Stimulated activated CD8-positive, alpha-beta memory T cell treated with anti-CD3 and anti-CD28 coated beads, Interleukin-7, amount 100 ng/mL, for 4 hours (primary cell): ENCODE results near the gene HTRA2.

Experiments used
- DNase-seq, 2 donors: peaks; one replicate each; pipeline ENCODE4 v3.0.0-alpha.2; 2020; ENCODE audit warnings: low read depth in 2 of 2

Gene HTRA2

DNA sequence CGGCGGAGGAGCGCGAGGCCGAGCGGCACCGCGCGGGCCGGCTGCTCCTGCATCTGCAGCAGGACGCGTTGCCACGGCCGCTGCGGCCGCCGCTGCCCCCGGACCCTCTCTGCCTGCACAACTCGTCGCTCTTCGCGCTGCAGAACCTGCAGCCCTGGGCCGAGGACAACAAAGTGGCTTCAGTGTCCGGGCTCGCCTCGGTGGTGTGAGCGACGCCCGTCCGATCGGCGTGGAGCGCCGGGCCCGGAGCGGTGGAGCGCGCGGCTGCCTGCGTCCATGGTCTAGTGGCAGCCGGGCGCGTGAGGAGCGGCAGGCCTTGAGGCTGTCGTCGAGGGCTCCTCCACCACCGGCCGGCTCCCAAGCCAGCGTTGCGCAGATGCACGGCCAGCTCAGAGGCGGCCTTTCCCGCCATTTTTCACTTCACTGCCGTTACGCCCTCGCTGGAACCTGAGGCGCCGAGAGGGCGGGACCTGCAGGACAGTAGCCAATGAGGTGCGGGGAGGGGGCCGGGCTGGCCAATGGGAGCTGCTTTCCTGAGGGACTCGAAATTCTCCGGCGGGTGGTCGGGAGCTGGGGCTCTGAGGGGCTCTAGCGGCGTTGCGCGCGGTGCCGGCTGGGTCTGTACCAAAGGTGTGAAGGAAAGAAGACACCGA is 13.6 kb upstream of the HTRA2 start:
- peak; percentile 58 to 67 for DNase-seq

DNA sequence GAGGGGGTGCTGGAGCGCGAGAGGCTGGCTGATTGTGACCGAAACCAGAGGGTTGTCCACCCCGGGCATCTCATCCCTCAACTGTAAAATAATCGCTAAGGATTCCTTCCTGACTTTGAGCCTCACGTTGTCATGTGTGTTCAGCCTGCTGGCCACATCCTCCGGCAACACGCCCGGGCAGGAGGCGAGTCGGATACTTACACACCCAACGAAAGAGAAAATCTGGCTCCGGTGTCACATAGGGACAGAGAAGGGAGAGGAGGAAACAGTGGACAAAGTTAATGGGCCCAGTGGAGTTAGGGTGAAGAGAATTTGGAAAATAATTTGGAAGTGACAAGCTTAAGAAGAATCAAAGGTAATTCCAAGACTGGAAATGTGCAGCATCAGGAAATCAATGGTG is 13.1 kb upstream of the HTRA2 start:
- DNase-seq, result no peak

DNA sequence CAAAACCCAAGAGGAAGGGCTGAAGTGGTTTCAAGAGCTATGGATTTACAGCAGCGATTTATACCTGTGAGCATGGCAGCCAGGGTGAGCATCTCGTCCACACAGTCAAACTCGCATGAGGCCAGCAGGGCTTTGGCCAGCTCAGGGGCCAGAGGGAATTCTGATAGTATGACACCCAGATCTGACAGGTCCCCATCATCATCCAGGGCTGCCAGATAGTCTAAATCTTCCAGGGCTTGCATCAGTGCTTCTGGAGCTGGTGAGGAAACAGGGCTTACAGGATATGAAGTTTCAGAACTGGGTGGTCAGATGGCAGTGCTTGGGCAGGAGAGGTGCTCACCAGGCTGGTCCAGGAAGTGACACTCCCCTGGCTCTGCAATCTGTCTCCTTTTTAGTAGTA is 7.2 kb upstream of the HTRA2 start:
- no peak for DNase-seq

DNA sequence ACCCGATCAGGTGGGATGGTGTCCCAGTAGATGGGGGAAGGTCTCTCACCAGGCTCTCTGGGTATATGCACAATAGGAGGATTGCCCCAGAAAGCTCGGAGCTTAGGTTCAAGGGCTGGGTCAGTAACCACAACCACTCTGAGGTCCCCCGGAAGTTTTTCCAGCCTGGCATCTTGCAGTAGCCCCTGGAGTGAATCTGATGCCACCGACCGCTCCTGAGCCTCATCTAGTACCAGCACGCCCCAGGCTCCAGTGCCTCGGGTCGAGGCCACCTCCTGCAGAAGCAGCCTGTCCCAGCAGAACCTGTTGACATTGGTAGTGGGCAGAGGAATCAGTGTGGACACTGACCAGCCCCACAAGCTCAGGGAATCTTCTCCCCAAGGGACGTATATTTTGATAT is 5.7 kb upstream of the HTRA2 start:
- DNase-seq, result no peak

DNA sequence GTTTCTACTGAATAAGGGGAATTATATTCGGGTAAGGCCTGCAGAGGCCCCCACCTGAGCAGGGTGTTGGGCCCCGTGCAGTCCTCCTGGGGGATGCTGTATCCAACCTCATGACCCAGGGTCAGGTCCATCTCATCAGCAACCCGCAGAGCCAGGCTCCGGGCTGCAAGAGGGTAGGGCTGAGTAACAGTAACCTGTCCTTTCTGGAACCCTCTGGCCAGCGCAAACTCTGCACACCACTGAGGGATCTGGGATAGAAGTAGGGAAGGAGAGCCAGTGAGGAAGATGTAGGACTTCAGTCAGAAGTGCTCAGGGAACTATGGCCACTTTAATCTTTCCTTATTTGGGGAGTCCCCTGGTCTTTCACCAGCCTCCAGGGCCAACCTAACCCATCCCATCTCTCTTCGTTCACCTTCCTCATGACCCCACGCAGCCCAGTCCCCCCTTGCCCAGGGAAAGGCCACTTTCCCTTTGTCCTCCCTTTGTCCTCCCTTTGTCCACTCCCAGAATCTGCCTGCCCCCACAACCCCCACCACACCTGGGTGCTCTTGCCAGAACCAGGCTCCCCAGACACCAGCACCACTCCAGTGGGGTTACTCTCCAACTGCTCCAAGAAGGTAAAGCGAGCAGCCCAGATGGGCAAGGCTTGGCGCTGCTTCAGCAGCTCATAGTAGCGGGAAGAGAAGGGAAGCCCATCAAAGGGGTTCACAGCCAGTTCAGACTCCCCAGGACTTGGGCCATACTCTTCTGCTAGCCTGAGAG is 4.6 kb upstream of the HTRA2 start:
- no peak for DNase-seq

DNA sequence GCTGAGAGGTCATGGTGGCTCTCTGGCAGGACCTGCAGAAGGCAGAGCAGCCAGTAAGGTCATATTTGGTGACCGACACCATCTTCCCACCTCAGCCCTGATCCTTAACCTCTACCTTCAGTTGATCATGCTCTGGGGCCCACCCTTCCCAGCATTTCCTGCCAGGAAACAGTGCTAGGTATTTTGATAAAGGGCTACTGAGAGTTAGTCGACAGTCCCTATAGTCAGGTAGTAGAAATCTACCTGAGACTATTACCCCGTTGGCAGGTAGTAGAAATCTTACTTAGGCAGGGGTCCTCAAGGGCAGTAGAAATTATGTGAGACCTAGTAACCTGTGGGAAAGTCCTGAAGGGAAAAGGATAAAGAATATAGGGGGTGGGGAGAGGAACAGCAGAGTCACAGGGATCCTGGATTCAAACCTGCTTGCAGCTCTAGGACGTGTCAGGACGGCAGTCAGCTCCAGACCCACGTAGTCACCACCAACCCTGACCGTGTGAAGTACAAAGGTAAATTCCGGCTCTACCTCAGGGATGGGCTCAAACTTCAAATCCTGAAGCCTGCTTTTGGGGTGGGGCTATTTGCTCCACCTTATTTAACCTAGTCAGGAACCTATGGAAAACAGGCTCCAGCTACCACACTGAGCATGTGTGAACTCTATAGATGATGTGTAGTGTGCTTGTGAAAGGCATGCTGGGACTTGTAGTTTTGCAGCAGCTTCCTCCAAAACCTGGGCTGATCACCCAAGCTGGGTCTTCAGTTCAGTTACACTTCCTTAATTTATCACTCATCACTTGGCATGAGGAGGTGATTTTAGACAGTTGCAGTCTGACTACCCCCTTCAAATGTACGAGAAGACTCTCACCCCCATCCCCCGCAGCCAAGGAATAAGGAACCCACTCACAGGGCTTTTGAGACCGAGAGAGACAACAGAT is 3.8 kb upstream of the HTRA2 start, which contains the start of gene DQX1:
Gene DQX1, minus strand, starts transcription at position 515 of the 932 bp plus-strand sequence. Its CDS starts 502 bp downstream, at position 13.
- DNase-seq, result no peak

DNA sequence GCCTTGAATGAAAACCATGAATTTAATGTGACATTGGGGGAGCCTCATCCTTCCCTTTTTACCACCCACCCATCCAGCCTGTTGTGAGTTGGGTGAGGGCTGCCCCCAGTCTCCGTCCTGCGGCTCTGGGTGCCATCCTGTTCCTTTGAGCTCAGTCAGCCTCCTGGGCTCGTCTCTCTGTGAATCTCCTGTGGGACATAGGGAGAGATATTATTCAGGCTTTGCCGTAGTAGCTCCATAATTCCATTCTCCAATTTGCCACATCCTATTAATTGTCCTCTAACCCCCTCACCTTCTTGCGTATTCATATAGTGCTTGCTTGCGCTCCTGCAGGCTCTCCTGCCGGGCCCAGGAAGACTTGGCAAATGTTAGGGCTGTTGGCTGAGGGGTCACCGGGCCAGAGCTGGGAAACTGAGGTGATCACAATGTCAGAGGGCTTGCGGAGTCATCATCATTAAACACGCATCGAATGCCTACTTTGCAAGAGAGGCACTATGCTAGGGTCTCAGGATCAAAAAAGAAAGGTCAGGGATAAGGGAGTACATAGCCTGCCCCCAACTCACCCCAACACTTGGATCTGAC is 3.0 kb upstream of the HTRA2 start:
- no peak for DNase-seq

DNA sequence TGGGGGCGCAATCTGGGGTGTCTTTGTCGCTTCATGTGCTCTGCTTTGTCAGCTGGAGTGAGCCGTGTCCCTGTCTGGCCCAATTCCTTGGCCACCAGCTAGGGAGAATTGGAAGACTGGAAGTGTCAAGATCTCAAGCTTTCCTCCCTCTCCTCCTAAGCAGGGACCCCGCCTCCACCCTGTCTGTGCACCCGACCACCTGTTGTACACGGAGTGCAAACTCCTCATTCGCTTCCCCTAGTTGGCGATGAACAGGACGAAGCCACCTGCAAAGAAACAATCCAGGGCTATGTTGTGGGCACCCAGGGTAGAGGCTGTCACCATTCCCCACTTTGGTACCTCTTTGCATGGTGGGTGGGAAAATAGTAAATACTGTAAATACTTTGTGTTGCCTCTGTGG is 2.0 kb upstream of the HTRA2 start:
- no peak for DNase-seq

DNA sequence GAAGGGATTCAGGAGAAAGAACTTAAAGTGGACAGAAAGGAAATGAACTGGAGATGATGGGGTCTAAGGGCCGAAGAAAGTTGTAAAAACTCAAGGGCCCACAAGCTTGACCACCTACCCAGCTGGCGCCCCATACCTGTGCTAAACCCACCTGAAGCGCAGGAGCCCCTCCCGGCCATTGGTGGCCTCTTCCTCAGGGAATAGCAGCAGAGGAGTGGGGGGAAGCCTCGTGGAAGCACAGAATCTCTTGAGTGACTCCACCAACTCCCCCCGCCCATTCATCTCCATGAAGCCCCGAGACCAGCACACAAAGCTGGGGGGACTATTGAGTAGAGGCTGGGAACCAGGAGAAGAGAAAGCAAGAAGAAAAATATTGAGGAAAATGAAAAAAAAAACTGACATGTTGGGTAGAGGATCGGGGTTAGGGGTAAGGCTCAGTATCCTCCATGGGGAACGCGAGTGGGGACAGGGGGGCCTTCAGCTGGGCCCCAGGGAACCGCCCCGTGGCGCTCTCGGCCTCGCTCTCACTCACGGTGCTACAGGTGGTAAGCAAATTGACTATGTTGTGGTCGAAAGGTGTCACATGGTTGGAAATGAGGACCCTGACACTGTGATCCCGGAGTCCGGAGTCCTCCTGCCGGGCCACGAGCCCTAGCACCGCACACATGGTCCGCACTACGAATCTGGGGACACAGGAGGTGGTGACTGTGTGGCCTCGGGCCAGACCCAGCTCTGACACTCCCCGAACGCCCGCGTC is 955 bp upstream of the HTRA2 start:
- no peak for DNase-seq

DNA sequence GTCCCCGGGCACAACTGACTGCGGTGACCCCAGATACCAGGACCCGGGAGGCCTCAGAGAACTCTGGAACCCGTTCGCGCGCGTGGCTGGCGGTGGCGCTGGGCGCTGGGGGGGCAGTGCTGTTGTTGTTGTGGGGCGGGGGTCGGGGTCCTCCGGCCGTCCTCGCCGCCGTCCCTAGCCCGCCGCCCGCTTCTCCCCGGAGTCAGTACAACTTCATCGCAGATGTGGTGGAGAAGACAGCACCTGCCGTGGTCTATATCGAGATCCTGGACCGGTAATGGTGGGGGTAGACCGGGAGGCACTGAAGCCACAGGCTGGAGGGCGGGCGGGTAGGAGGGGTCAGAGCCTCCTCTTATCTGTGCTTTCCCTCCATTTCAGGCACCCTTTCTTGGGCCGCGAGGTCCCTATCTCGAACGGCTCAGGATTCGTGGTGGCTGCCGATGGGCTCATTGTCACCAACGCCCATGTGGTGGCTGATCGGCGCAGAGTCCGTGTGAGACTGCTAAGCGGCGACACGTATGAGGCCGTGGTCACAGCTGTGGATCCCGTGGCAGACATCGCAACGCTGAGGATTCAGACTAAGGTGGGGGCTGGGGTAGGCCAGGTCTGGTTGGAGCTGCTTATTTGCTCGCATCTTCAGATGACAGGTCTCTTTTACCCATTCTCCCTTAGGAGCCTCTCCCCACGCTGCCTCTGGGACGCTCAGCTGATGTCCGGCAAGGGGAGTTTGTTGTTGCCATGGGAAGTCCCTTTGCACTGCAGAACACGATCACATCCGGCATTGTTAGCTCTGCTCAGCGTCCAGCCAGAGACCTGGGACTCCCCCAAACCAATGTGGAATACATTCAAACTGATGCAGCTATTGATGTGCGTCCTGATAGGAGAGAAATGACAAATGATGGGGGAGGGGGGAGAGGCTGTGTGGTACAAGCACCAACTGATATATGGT is 780 bp downstream of the HTRA2 start:
- peak; percentile 28 to 42 for DNase-seq

DNA sequence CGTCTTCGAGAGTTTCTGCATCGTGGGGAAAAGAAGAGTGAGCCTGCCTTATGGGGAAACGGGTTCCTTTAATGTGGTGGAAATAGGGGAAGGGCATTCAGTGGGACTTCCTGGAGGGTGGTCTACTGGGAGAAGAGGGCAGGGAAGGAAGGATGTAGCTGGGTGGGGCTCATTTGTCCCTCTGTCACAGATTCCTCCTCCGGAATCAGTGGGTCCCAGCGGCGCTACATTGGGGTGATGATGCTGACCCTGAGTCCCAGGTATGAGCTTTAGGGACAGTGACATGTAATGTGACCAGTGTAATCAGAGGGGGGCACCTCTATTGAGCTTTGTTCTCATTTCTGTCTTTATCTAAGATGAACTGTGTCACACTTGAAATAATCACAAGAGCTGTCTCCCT is 1.9 kb downstream of the HTRA2 start:
- no peak for DNase-seq

DNA sequence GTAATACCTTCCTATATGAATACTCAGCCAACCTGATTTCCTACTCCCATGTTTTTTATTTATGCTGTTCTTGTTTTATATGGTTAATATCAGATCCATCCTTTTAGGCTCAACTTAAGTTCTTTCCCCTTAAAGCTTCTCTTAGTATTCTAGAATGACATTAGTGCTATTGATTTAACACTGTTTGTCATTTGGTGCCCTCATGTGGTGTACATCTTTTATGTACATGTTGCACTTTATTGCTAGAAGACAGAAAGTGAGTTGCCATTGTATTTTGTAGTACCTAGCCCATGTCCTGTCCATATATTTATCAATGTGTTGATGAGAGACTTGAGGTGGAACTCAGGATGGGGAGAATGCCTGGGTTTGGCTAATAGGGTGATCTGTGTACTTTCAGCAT is 2.5 kb downstream of the HTRA2 start:
- no peak for DNase-seq

DNA sequence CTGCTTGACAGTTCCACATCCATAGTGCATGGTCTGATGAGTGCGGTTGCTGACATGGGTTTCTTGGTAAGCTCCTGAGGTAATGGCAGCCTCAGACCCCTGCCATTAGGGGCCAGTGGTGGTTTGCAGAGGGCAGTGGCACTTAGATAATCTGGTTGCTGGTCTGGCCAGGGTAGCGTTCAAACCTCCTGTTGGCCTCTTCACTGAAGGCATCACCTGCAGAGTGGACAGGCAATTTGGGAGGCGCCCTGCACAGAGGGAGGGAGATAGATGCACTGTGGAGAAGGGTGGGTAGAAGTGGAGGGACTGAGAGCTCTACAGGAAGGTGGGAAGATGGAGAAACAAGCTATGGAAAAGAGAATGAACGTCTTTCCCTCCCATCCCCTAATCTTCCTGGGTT is 3.7 kb downstream of the HTRA2 start:
- DNase-seq, result no peak

DNA sequence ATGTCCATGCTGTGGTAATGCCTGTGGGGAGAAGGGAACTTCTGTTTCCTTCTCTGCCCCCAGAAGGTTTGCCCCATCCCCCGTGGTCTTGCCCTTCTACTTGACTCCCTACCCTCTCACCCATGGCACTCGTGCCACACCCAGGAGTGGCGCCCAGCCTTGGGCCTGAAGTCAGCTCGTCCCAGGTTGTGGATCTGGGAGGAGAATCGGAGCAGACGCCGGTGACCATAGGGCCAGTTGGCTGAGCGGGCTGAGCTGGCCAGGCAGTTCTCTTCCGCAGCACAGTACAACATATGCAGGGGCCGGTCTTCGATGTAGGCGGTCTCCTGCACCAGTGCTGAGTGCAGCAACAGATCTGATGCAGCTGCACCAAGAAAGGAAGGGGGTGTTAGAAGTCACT is 4.7 kb downstream of the HTRA2 start:
- DNase-seq, result no peak

DNA sequence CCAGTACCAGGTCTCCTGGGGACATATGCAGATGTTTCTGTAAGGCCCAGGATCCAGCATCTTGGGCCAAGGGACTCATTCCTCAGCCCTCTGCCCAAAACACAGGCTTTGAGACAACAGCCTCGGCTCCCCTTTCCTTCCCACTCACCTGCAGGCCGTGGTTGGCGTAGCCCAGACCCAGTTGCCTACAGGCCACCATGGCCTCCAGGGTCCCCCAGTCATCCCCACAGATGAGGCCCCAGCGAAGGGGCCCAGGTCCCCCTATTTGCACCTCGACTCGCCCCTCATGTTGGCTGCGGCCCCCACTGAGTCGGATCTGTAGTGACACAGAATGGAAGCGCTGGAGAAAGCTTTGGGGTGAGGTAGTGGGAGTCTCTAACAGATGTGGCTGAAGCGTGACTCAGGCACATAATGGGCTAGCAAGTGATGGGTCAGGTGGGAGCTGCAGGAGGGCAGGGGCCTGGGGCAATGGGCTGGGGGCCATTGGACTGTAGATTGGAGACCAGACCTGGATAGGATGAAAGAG is 5.8 kb downstream of the HTRA2 start:
- no peak for DNase-seq

DNA sequence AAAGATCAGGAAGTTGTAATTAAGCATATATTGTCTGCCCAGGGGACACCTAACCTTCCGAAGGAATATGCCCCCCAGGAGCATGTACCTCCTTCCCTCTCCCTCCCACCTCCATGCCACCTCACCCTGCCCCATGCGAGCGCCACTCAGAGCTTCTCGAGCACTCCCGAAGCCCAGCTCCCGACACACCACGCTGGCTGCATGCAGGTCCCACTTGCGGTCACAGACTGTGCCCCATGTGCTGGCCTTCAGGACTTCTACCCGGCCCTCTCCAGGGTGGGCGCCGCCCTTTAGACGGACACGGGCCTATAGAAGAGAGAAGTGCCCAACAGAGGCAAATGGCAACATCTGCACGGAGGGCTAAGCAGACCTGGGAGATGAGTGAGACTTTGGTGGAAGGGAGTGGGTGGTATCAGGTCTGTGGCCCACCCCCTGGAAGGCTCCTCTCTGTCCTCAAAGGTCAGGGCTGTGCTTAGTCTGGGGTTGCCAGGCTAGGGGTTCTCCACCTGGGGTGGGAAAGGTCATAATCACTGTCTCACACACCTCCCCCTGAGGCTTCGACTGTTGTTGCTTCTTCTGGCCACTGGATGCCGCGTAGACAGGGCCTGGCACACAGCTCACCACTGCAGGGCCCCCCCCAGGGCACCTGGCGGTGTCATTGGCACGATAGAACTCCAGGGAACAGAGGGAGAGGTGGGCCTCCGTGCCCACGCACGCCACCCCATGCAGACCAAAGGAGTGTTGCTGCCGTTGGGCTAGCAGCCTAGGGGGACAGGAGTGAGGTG is 6.6 kb downstream of the HTRA2 start:
- DNase-seq, result no peak

DNA sequence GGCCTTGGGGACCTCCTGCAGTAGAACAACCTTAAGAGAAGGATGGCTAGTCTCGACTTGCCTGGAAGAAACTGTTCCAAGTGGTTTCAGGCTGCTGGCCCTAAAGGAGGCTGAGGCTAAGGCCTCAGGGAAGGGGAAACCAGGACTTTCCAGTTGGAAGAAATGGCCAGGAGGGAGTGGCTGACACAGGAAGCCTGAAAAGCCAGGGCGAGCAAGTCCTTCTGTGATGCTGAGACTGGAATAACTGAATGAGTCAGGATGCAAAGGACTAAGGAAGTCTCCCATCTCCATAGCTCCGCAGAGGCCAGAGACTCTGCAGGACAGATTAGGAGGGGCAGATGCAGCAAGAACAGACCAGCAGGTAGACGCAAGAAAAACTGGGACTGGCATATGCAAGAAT is 7.4 kb downstream of the HTRA2 start:
- no peak for DNase-seq

DNA sequence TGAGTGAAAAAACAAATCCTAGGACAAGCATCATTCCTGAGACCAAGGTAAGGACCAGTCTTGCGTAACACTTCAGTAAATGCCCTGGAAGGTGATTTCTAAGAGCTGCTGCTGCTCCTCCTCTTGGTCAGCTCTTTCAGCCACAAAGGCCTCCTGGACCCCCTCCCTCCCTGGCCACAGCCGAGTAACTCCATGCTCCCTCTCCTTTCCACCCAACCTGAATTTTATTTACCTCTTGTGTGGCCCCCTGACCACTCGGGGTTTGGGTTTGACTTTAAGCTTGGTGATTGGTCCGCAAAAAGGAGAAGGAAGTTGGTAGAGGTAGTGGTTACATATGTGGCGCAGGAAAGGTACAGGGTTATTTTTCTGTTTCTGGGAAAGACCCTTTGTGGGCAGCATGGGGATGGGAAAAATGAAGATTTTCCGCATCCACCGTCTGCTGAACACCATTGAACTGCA is 9.2 kb downstream of the HTRA2 start:
- no peak for DNase-seq

DNA sequence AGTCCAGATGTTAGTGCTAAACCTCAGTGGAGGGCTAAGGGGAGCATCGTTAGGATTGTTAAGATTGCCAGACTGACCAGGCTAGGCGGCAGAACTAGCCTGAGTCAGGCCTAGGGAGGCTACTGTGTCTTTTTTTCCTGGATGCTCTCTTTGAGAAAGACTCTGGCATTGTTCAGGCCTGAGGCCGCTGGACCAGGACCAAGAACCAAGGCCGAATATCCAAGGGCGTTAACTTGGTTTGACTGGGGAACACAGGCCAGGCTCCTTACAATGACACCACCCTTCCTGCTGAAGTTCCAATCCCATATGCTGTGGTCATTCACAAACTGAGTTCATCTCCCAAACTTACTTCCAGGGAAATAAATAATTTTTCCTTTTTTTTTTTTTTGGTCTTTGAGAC is 10.6 kb downstream of the HTRA2 start:
- no peak for DNase-seq
